Measurements from ENCODE around the gene FRMD4A. TPM values are rescaled to one million over a fixed set of nuclear protein-coding genes. Genes with fewer than 3 reads are reported as not detected.
"Not testable (repeated sequence)": the region's sequence is repeated elsewhere in the genome, so short reads cannot be mapped to it uniquely, and the experiment has no call there.

Gene FRMD4A
- total RNA-seq, 1 experiment from 2014 or later: 17.1 TPM

DNA sequence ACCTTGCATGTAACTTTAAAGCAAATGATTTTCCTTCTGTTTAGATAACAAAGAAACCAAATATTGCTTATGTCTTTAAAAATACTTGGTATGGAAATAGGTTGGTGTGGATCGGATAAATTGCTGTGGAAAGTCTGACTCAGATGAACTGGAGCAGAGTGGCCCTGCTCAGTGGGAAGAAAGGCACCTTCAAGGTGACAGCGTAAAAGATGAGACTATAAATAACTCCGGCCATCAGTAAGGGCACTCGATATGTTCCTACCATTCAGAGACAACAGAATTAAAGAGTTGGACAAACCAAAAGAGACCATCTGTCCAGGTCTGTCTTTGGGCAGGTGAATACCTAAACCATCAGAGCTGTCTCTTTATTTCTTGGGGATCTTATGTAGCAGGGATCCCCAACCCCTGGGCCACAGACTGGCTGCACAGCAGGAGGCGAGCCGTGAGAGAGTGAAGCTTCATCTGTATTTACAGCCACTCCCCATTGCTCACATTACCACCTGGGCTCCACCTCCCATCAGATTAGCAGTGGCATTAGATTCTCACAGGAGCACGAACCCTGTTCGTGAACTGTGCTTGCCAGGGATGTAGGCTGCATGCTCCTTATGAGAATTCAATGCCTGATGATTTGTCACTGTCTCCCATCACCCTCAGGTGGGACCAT lies 386.9 kb downstream of the FRMD4A start:
- H3K27ac ChIP-seq: no peak overlapping the region
- no peaks in the 10 kb centered on the region; the same call in 1 of the 2 replicates for H3K4me1 ChIP-seq
- no peak for DNase-seq
- 0 out of 2 replicates have a peak, but pooled peaks cover 2% of the 10 kb centered on the region for H3K9me3 ChIP-seq (replicated peaks)
- no peaks in the 10 kb centered on the region for H3K36me3 ChIP-seq
- H3K4me3 ChIP-seq: no peak overlapping the region
- no peaks in the 10 kb centered on the region for H3K27me3 ChIP-seq

DNA sequence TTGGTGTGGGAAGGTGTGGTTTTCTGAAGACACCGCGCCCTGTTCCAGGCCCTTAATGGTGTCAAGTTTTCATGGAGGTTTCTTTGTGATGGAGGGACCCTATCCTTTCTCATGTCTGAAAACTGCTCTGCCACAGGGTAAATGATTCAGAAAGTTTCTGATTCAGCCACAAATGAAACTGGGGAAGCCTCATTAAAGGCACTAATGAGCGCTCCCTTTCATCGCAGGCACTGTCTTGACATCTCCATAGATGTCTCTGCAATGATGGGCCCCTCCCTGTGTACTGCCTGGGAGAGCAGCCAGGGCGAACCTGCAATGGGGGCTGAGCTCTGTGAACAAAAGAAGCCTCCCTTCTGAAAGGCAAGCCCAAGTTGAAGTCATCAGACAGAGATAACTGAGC lies 388.7 kb downstream of the FRMD4A start:
- Histone ChIP-seq H3K9me3 (replicated peaks) (0 out of 2 replicates have a peak, but pooled peaks cover 2% of the 10 kb centered on the region), H3K27me3 (no peaks in the 10 kb centered on the region), H3K36me3 (no peaks in the 10 kb centered on the region), H3K4me3 (no peak overlapping the region), H3K27ac (no peak overlapping the region), H3K4me1 (no peaks in the 10 kb centered on the region; the same call in 1 of the 2 replicates)
- DNase-seq: no peak

DNA sequence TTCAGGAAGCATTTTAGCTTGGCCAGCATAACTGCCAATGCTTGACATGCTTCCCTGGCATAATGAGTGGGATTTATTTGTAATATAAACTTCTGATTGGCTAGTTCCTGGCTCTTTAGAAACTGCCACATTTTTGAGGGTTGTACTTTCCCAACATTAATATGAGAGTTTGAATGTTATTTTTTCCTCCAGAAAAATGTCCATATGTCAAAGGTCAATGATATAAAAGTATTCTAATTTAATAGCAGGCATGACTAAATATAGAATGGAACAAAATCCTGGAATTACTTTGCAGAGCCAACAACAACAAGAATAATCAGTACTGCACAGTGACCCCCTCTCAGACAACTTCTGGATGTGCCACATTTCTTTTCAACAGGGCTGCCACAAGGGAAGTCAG lies 391.3 kb downstream of the FRMD4A start:
- 0 out of 2 replicates have a peak, but pooled peaks cover 2% of the 10 kb centered on the region for H3K9me3 ChIP-seq (replicated peaks)
- DNase-seq: no peak
- H3K36me3 ChIP-seq: no peaks in the 10 kb centered on the region
- H3K27me3 ChIP-seq: no peaks in the 10 kb centered on the region
- H3K27ac ChIP-seq: no peak overlapping the region
- no peaks in the 10 kb centered on the region; the same call in 1 of the 2 replicates for H3K4me1 ChIP-seq
- no peak overlapping the region for H3K4me3 ChIP-seq

DNA sequence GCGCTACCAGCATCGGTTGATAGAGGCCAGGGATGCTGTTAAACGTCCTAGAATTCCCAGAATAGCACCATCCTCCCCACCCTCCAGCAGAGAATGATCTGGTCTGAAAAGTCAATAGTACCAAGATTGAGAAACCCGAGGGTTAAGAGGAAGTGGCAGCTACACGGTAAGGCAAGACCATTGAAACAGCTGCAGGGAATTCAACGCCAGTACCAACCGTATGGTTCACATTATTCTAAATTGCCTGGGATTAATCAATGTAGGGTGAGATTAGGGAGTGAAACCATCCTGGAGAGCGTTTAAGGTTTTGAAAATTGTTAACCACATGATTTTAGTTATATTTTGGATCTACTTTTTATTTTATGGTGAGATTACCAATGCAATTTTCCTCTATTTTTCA lies 391.8 kb downstream of the FRMD4A start:
- no peaks in the 10 kb centered on the region for H3K27me3 ChIP-seq
- no peak overlapping the region for H3K4me3 ChIP-seq
- no peaks in the 10 kb centered on the region; the same call in 1 of the 2 replicates for H3K4me1 ChIP-seq
- 0 out of 2 replicates have a peak, but pooled peaks cover 2% of the 10 kb centered on the region for H3K9me3 ChIP-seq (replicated peaks)
- no peak overlapping the region for H3K27ac ChIP-seq
- peak in 1 of 2 experiments; percentile 26 for DNase-seq
- H3K36me3 ChIP-seq: no peaks in the 10 kb centered on the region

DNA sequence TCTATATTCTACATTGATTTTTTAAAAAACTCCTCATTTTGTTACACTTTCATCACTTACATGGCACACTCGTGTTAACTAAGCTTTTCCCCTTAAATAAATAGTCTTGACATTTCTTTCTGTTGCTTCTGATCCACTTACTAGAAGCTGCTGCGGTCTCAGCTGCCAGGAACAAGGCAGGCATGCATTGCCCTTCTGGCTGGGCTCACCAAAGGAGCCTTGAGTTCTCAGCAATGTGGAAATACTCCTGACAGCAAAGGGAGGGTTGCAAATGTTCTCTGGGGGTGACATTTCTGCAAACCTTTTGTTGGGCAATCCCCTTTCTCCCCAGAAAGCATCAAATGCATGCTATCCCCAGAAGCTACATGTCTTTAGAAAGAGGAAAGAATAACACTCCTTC lies 393.9 kb downstream of the FRMD4A start:
- Histone ChIP-seq H3K27me3 (no peaks in the 10 kb centered on the region), H3K36me3 (no peaks in the 10 kb centered on the region), H3K9me3 (replicated peaks) (0 out of 2 replicates have a peak, but pooled peaks cover 2% of the 10 kb centered on the region), H3K27ac (no peak overlapping the region), H3K4me3 (no peak overlapping the region), H3K4me1 (no peaks in the 10 kb centered on the region; the same call in 1 of the 2 replicates)
- DNase-seq: no peak

DNA sequence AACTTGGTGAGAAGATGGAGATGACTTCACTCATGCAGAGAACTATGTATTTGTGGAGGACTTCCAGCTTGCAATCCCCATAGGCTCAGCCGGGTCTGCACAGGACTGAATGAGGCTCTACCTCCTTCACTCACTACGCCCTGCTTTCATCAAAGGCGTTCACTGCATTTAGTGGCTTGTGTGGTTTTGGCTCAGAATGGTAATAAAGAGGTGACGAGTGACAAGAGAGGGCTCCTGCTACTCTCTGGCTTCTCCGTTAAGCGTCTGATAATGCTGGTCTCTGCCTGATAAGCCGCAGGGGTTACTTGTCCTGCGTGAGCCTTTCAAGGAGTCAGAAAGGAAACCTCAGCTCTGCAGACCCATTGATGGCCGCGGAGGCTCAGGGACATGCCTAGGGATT lies 400.6 kb downstream of the FRMD4A start:
- DNase-seq: peak; percentile 7 to 25
- H3K4me1 ChIP-seq: no peaks in the 10 kb centered on the region
- no peak overlapping the region for H3K27ac ChIP-seq

DNA sequence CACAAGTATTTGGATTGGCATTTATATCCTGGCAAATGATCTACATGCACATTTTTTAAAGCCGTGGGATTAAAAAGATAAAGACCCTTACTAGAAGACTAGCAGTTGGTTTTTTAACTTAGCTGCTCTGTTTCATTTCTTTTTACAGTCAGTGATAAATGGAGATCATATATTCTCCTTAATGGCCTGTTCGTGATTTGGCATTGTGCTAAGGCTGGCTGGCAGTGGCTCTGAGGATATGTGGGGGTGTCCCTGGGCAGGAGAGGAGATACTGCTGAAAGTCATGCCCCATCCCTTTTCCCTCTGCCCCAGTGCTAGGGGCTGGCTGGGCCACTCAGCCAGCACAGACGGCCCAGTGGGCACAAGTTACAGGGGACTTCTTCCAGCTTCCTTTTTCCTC lies 402.3 kb downstream of the FRMD4A start:
- H3K4me1 ChIP-seq: no peaks in the 10 kb centered on the region; the same call in 1 of the 2 replicates
- no peak overlapping the region for H3K27ac ChIP-seq
- H3K9me3 ChIP-seq (replicated peaks): no peaks in the 10 kb centered on the region
- H3K4me3 ChIP-seq: no peak overlapping the region
- no peak for DNase-seq
- H3K36me3 ChIP-seq: no peaks in the 10 kb centered on the region
- no peaks in the 10 kb centered on the region for H3K27me3 ChIP-seq

More for the DNA sequence above, 400.6 kb downstream of the FRMD4A start:
- no peaks in the 10 kb centered on the region for H3K36me3 ChIP-seq
- no peaks in the 10 kb centered on the region for H3K9me3 ChIP-seq (replicated peaks)
- no peak overlapping the region for H3K4me3 ChIP-seq
- H3K27me3 ChIP-seq: no peaks in the 10 kb centered on the region

DNA sequence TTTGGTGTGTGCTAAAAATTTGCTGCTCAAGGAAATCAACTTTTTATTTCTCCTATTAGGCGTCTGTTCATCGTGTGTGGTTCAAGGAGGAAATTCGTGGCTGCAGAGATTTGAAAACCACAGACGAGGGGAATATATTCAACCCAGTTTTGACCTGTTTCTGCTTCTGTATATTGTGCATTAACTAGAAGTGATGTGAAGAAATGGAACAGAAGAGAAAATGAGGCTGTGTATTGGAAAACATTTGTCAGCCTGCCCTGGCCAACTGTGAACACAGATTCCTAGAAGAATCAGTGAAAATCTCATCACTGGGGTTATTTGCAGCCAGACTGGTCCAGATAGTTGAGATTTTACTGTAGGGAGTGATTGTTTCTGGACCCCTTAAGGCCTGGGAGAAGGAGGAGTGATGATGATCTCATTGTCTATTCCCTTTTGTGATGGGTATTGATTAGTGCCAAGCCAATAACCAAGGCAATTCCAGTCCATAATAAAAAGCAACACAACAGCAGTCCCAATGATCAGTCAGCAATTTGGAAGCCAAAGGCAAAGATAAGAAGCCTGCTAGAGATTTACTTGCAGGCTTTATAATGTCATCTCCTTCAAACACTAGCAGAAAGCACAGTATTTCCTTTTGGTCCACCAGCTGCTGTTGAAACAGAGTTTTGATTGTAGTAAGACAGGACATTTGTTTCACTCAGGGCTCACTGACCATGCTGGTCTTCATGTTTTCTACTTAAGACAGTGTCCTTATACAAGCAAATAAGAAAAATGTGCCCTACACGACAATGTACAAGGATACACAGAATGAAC lies 404.5 kb downstream of the FRMD4A start:
- Histone ChIP-seq H3K4me1 (no peaks in the 10 kb centered on the region; the same call in 1 of the 2 replicates), H3K4me3 (no peak overlapping the region), H3K27ac (no peak overlapping the region), H3K36me3 (no peaks in the 10 kb centered on the region), H3K9me3 (replicated peaks) (no peaks in the 10 kb centered on the region), H3K27me3 (no peaks in the 10 kb centered on the region)
- no peak for DNase-seq

DNA sequence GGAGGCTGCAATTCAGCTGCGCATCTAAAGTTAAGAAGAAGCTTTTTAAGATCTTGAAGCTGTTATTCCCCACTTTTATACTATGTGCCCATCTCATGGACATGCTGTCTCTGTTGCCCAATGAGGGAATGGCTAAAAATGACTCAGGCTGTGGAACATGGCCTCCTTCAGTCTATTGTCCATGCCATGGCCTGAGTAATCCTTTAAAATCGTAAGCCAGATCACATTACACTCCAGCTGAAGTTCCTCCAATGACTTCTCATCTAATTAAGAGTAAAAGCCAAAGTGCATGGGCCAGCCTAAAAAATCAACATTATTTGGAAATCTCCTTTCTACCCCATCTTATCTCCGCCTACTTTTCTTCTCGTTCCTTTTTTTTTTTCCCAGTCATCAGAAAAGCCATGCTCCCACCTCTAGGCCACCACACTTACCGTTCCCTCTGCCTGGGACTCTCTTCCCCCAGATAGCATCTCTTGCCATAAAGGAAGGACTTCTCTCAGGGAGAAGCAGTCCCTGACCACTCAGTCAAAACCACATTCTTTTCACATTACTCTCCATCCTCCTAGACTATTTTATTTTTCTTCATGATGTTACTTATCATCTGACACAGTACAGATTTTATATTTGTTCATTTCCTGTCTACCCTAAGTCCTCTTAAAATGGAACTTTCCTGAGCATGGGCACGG lies 406.5 kb downstream of the FRMD4A start:
- peak in 1 of 2 experiments; percentile 32 for DNase-seq
- no peak overlapping the region for H3K27ac ChIP-seq
- no peaks in the 10 kb centered on the region for H3K27me3 ChIP-seq
- no peaks in the 10 kb centered on the region; the same call in 1 of the 2 replicates for H3K4me1 ChIP-seq
- H3K4me3 ChIP-seq: no peak overlapping the region
- H3K9me3 ChIP-seq (replicated peaks): no peaks in the 10 kb centered on the region
- H3K36me3 ChIP-seq: no peaks in the 10 kb centered on the region

DNA sequence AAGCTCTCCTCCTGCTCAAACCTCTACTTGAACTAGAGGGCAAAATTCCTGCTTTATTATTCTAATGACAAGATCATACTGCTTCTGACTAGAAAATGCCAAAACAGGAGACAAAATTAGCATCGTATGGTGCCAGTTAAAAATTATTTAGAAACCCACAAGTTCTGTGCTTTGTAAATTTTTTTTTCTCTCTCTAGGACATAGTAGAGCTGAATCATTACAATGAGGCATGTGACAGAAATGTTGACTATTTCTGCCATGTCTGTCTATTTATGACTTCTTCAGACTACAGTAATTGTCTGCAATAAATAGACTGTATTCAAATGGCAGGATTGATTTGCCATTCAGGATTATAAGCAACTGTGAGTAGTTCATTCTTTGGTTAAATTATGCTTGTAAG lies 408.1 kb downstream of the FRMD4A start:
- Histone ChIP-seq H3K27ac (no peak overlapping the region), H3K4me3 (no peak overlapping the region), H3K27me3 (no peaks in the 10 kb centered on the region), H3K9me3 (replicated peaks) (no peaks in the 10 kb centered on the region), H3K4me1 (no peaks in the 10 kb centered on the region; the same call in 1 of the 2 replicates), H3K36me3 (no peaks in the 10 kb centered on the region)
- no peak for DNase-seq

DNA sequence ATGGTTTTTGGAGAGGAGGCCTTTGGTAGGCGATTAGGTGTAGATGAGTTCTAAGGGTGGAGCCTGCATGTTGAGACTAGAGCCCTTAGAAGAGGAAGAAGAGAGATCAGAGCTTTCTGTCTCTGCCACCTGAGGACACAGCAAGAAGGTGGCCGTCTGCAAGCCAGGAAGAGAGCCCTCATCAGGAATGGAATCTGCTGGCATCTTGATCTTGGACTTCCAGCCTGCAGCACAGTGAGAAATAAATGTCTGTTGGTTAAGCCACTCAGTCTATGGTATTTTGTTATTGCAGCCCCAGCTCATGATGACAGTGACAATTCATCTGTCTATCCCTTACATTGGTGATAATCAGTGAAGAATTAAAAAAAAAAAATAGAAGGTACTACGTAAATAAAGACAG lies 408.8 kb downstream of the FRMD4A start:
- Histone ChIP-seq H3K9me3 (replicated peaks) (no peaks in the 10 kb centered on the region), H3K27me3 (no peaks in the 10 kb centered on the region), H3K4me1 (no peaks in the 10 kb centered on the region; the same call in 1 of the 2 replicates), H3K27ac (no peak overlapping the region), H3K36me3 (no peaks in the 10 kb centered on the region), H3K4me3 (no peak overlapping the region)
- no peak for DNase-seq

DNA sequence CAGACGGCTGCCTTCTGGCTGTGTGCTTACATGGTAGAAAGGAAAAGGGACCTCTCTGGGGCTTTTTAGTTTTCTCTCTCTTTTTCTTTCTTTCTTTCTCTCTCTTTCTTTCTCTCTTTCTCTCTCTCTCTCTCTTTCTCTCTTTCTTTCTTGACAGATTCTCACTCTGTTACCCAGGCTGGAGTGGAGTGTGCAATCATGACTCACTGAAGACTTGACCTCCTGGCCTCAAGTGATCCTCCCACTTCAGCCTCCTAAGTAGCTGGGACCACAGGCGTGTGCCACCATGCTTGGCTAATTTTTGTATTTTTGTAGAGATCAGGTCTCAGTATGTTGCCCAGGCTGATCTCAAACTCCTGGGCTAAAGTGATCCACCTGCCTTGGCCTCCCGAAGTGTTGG lies 409.6 kb downstream of the FRMD4A start:
- not testable (repeated sequence) for DNase-seq; H3K27me3 ChIP-seq; H3K4me3 ChIP-seq; H3K4me1 ChIP-seq; H3K9me3 ChIP-seq (replicated peaks); H3K36me3 ChIP-seq; H3K27ac ChIP-seq

DNA sequence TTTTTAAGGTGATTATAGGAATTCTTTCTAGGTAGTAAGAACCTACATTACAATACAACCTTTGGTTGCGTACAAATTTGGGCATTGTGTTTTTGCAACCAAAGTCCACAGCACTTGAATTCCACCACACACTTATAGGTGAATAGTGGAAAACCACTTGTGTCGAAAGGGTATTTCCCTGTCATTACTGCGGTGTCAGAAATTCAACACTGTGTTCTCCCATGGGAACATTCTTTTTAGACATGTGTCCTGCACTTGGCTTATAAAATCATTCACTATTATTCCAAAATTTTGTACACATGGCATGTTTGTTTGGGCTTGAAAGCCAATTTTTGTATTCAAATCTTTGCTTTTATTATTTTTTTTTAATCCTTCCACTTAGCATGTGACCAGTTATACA lies 410.3 kb downstream of the FRMD4A start:
- Histone ChIP-seq H3K4me3 (no peak overlapping the region), H3K4me1 (peaks cover 7% of the 10 kb centered on the region), H3K27ac (no peak overlapping the region)

DNA sequence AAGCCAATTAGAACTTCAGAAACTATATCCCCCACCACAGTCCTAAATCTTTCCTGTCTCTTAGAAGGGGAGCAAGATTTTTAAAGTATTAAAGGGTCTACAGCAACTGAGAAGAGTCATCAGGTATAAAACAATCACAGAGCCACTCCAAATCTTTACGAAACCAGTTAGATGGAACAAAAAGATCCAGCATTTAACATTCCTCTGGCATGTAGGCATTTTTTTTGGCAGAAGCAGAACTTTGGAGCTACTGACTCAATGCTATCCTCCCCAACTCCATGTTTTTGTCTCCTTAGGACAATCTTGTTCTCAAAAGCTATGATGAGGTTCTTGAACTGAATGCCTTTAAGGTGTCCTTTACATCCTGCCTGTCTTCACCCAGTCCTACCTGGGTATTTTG lies 410.7 kb downstream of the FRMD4A start:
- peaks cover 10% of the 10 kb centered on the region for H3K4me1 ChIP-seq
- no peaks in the 10 kb centered on the region for H3K9me3 ChIP-seq (replicated peaks)
- DNase-seq: no peak
- H3K27ac ChIP-seq: no peak overlapping the region
- no peaks in the 10 kb centered on the region for H3K27me3 ChIP-seq
- no peak overlapping the region for H3K4me3 ChIP-seq
- H3K36me3 ChIP-seq: no peaks in the 10 kb centered on the region

More for the DNA sequence above, 410.3 kb downstream of the FRMD4A start:
- DNase-seq: no peak
- no peaks in the 10 kb centered on the region for H3K27me3 ChIP-seq
- H3K36me3 ChIP-seq: no peaks in the 10 kb centered on the region
- H3K9me3 ChIP-seq (replicated peaks): no peaks in the 10 kb centered on the region

DNA sequence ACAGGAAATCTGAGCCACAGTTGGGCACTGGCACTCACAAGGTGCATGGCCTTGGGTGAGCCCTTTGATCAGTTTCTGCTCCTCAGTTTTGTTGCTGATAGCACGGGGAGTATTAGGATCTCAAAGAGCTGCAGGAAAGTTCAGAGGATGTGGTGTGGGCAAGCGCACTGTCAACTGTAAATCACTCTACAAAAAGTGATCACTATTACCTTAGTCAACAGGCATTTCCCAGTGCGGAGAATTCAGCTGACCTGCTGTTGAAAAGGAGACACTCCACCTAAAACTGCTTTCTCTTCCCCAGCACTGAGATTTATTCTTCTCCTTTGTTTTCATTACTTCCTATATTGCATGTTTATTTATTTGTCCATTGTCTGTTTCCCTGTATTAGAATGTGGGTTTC lies 412.9 kb downstream of the FRMD4A start:
- no peak for DNase-seq
- Histone ChIP-seq H3K4me3 (no peak overlapping the region), H3K4me1 (peaks cover 26% of the 10 kb centered on the region), H3K9me3 (replicated peaks) (no peaks in the 10 kb centered on the region), H3K27ac (no peak overlapping the region), H3K27me3 (no peaks in the 10 kb centered on the region), H3K36me3 (no peaks in the 10 kb centered on the region)
